Activated CD4-positive, CD25-positive, alpha-beta regulatory T cell treated with anti-CD3 and anti-CD28 coated beads, Interleukin-2, amount 50 U/mL, for 72 hours (primary cell): ENCODE measurements around the gene KCNIP1.

Experiments
- DNase-seq: peaks from one replicate; pipeline ENCODE4 v3.0.0; 2021

Gene KCNIP1

DNA sequence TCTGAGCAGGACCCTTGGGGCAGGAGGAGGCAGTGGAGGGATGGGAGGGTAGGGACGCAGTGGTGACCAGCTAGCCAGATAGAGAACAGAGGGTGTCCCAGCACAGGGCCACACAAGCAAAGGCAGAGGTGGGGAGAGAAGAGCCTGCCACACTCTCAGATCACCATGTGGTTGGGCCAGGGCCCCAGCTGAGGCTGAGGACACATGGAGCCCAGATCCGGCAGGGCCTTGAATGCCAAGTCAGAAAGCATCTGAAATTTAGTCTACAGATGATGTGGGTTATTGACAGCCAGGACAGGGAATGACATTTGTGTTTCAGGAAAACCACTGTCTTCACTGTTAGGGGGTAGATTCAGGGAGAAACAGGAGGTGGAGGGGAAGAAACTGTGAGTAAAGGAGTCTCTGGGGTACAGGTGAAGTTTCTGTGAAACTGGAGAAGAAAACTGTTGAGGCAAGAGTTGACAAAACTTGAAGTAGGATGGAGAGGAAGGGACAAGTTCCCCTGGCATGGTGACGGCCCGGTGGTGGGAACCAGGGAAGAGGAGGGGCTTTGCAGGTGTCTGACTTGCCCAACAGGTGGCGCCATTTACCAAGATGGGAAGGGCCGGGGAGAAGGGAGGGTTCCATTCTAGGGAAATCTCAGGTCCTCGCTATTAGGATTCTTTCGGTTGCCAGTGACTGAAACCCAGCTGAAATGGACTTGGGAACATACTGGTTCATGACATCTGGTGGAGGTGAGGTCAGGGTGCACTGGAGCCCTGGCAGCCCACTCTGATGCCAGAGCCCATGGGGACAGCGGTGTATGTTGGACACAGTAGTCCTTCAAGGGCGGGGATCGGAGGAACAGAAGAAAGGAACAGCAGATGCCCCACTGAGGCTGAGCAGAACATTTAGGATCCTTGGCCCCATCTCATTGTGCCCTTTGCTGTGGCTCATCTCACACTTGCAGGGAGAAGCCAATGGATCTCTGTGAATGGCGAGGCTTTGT, 100.1 kb downstream of the KCNIP1 start:
- DNase-seq, result peak; percentile 48

DNA sequence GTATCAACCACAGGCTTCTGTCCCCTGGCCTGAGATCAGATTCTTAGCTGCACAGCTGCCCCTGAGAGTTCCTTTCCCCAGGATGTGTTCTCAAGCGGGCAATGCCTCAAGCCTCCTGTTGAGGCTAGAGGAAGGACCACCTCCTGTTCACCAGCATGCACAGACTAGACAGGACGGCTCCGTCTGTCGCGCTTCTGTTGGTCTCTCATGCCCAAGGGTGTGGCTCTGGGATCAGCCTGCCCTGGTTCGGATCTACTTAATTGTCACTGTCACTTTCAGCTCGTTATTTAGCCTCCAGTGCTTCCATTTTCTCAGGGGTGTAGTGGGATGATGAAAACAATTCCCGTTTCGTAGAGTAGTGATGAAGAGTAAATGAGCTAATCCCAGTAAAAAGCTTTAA, 103.1 kb downstream of the KCNIP1 start:
- DNase-seq, result no peak

DNA sequence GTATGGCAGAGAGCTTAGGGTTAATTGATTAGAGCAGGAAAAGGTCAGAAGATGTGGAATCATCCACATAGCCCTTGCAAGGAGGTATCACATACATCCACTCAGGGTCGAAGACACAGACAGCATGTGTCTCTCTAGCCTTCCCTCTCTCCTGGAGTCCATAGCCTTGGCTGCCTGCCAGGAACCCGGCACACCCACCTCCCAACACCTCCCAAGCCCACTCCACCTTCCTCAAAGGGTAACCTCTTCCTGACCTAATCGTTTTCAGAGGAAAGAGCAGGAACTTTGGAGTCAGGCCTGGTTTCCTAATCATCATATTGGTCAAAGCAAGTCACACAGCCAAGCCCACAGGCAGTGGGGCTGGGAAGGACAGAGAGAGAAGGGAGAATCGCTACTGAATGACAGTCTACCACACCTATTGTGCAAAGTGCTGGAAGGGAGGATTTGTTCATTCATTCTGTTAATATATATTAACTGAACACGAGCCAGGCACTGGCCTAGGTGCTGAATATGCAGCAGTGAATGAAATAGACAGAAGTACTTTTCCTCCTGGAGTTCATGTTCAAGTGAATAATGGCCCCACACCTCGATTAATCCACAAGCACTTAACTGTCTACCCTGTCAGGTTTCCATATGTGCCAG, 107.8 kb downstream of the KCNIP1 start:
- no peak for DNase-seq

DNA sequence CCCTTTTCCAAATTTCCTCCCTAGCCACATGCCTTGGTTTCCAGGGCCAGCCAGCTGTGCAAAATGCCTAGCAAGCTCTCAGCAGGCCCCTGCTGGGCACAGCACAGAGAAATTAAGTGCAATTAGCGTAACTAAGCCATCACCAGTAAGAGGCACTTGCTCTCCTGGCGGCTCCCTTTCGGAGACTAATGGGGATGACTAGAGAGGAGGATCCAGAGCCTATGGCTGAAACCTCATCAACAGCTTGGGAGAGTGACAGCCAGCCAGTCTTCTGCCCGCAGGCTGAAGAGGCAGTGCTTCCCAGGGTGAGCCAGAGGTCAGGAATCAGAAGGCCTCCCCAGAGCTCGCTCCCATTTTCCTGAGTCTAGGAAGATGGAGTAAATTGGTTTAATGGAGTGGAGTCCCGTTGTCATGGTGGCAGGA, 108.4 kb downstream of the KCNIP1 start:
- DNase-seq, result no peak

DNA sequence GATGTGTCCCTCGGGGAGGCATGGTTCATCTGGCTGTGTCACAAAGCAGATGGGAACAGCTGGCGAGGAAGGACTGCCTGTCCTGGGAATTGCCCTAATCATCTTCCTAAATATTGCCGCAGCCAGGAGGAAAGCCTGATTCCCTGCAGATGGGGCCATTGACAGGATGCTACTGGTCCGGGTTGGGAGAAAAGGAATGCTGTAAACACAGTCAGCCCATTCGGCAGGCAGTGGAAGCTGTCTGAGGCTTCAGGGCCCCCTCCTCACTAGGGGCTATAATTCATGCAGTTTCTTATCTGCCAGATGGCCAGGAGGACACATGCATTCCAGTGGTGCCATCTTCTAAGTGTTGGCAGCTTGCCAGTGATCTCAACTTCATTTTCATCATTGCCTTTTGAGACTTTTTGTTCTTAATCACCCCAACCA, 110.3 kb downstream of the KCNIP1 start:
- no peak for DNase-seq

DNA sequence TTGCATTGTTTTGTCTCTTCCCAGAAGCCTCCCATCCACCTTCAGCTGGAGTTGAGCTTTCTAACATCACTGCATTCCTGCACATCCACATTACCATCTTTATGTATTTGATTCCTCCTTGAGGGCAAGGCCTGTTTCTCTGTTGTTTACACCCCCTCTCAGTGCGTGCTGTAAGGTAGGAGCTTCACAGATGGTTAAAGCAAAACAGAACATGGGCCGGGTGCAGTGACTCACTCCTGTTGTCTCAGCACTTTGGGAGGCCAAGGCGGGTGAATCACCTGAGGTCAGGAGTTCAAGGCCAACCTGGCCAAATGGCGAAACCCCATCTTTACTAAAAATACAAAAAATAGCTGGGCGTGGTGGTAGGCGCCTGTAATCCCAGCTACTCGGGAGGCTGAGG, 110.9 kb downstream of the KCNIP1 start:
- DNase-seq, result no peak

DNA sequence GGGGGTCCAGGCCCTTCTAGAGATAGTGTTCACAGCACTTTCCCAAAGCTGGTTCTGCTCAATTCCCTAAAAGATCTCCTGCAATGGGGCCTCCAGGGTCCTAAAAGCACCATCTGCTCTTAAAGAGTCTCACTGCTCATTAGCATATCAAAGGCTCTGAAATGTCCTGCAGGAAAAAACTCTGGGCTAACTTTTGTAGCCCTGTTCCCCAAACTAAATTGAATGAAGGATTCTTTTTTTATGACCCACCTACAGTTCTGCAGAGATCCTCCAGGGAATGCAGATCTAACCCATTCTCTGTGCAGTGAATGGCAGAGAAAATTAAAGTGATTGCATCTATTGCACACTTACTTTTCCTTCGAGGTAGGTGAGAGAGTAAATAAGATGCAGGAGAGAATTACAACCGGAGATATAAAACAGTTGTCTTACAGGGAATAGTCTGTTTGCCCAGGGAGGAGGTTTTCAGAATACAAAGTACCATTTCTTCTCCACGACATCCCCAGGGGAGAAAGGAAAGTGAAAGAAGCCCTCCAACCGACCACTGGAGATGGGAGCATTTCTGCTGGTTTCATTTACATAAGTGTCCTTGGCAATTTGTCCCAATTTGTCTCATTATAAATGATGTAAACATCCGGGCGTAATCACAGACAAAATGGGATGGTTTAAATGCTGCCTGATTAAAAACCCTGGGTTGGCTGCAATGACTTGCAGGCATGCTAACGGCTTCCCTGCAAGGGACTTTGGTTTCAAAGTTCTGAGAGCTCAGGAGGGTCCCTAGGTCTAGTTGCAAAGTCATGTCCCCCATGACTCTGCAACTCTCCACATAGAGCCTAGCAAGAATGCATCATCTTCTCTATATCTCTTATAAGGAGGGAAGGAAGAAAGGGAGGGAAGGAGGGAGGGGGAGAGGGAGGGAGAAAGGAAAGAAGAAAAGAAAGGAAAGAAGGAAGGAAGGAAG, 114.0 kb downstream of the KCNIP1 start:
- no peak for DNase-seq

DNA sequence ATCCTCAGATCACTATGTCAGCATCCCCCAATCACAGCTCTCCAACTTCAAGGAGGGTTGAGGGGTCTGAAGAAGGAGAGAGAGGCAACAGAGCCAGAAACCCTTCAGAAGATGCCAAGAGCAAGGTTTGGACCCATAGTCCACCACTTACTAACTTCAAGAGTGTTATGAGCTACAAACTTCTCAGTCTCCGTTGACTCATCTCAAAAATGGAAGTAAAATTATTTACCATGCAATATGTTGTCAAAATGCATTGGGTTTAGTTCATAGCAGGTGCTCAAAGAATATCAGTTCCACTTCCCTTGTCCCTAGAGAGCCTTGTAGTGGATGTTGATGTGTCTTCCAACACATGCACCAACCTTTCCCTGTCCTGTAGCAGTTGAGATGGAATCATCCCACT, 116.0 kb downstream of the KCNIP1 start:
- no peak for DNase-seq

DNA sequence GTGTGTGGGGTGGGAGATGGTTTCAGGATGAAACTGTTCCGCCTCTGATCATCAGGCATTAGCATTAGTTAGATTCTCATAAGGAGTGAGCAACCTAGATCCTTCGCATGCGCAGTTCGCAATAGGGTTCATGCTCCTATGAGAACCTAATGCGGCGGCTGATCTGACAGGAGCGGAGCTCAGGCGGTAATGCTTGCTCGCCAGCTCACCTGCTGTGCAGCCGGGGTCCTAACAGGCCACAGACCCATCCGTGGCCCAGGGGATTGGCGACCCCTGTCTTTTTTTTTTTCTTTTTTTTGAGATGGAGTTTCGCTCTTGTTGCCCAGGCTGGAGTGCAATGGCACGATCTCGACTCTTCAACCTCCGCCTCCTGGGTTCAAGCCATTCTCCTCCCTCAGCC, 119.1 kb downstream of the KCNIP1 start:
- no peak for DNase-seq

DNA sequence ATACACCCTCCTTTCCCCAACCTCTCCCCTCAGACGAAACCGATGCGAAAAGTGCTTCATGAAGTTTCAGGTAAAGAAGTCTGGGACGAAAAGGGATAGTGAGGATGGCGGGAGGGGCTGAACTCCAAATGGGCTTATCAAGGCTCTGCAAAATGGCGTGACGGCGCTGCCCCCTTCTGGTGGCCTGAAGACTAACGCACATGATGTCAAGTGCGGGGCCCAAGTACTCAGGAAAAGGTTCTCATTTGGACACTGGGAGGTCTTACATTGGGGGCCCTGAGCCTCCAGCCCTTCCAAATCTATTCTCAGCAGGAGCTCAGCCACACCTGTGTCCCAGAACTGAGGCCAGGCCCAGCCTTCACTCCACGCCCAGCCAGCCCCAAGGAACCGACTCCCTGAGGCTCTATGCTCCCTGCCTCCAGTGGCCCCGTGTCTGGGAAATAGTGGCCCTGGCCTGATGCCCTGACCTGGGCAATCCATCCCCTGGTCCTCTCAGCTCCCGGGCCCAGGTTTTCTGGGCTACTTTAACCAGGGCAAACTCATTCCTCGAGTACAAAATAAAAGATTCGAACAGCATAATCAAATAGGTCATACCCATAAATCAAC, 119.9 kb downstream of the KCNIP1 start:
- DNase-seq, result no peak

DNA sequence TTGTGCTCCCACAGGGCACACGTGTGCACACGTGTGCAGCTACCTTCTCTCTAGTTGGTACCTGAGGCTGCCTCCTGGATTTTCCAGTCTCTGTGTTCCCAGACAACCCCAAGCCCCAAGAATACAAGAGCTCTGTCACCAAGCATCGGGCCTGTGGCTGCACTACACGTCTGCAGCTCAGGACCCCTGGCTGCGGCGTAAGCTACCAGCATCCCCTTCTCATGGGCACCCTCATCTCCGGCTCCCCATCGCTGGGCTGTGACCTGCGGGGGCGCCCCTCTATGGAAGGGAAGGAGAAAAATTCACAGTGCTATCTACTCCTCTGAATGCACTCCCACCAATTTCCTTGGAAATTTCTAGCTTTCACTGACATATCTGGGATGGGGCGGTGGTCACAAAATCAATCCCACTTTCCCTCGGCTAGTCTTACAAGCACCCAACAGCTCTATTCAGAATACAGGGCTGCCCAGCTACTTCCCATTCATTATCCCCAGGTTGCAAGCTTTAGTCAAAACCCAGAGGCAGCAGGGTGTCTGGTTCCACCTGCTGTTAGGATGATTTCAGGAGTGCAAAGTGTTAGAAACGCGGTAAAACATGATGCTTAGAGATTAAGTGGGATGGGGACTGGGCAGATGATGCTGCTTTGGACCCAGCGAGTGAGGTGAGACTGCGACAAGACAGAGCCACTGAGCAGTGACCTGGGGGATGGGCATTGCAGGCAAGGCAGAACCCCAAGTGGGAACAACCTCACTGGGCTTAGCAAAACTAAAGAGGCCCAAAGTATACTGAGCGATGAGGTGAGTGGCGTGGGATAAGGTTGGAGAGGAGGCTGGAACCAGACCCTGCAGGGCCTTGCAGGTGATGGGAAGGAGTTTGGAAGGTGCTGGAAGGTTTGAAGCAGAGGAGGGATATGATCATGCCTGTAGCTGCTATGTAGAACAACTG, 121.7 kb downstream of the KCNIP1 start:
- DNase-seq, result no peak

DNA sequence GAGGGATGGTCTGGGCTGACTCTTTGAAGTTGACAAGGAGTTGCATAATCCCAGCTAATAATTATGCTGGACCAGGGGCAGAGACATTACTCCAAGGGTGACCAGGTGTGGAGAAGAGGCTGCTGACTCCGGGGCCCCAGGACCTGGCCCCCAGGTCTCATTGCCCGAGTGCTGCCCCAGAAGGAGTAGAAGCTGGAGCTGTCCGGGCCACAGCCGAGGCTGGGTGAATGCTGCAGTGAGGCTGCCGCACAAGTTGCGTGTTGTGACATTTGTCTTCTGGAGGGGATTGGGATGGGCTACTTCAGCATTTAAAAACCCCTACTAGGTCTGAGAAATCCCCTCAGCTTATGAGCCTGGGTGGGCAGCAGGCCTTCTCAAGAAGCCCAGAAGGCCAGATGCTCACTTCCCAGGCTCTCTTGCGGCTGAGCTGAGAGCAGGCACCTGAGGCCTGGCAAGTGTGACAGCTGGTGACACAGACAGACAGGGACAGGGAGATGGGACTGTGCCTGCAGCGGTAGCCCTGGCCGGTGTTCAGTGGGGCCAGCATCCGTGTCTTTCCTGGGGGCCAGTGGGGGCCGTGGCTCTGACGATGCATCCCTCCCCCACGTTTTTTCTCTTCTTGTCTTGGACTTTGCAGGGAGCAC, 122.8 kb downstream of the KCNIP1 start:
- DNase-seq, result no peak

DNA sequence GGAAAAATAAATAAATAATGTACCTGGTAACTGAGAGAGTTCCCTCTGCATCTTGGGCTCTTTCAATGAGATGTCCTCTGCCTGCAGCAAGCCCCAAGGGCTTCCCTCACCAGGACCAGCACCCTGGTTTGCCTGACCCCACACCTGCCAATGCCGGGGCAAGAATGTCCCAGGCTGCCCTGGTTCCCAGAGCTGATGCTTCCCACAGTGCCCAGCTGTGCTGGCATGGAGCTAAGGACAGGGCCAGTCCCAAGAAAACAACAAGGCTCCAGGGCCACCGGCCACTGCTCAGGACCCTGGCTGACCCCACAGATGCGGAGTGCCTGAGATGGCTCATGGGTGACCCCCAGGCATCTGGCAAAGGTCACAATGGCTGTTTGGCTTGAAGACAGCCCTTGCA, 123.5 kb downstream of the KCNIP1 start:
- no peak for DNase-seq

DNA sequence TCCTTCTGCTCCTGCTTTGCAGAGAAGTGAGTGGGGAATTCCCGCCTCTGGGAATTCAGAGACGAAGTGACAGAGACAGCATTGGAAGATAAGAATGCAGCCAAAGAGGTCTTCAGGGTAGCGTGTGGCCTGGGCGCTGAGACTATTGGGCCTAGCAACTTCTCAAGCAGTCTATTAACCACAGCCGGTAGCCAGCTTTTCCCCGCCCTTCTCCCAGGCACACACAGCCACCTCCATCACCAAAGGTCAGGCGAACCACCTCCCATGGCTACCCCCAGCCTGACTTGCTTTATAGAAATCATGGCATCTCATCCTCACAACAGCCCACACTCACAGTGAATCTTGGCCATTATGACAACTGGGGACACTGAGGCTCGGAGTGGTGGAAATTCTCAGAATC, 124.2 kb downstream of the KCNIP1 start:
- DNase-seq, result no peak

DNA sequence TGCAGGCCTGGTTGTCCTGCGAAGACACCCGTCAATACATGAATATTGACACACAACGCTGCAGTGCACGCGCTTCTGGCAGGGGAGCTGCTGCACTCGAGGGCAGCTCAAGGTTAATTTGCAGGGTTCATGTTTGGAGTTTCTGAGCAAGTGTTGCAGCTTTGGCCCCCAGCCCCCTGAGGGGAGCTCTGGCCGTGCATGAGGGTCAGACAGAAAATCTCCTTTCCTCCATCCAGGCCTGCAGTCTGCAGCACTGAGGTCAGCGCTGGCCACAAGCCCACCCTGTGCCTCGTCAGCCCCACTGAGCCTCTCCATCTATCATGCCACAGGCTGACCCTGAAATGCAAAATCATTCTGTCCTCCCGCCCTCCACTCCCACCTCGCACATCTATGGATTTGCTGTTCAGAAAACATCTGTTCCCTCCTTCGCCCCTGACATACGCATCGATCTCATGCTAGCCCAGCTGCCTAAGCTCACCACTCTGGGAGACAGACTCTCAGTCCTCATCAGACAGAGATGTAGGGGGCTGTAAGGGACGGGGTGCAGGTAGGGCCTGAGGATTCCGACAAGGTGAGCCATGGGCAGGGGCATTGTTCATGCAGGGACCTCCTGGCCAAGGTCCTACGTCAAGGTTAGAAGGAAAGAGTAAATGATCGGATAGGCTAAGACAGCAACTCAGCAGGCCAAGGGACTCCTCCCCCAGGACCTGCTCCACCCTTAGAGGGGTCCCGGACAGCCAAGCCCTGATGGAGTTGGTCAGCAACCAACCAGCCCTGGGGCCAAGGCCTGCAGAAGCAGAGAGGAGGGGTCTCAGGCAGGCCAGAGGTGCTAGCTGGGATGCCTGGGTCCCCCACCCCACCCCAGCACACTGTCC, 125.1 kb downstream of the KCNIP1 start:
- no peak for DNase-seq

DNA sequence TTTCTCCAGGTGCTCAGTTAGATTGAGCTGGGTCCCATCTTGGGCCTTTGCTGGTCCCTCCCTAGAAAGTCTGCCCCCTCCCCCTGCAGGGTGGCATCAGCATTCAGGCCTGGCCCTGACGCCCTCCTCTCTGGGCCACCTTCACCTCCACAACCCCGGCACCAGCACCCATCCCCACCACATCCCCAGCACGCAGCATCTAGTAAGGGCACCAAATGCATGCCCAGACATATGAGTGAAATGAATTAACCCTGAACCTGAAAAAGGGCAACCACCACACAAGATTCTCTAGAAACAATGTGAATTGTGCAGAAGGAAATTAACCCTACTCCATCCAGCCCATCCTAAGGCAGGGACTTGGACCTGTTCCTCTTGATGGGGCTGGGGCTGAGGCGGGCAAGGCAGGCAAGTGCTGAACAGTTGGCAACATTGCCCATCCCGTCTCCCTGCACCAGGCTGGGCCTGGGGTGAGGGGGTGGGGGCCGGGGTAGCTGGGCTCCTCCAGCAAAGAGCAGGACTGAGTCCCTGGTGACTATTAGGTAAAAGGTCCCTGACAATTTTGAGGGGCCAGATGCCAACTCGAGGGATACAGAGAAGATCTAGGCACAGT, 125.9 kb downstream of the KCNIP1 start:
- no peak for DNase-seq

DNA sequence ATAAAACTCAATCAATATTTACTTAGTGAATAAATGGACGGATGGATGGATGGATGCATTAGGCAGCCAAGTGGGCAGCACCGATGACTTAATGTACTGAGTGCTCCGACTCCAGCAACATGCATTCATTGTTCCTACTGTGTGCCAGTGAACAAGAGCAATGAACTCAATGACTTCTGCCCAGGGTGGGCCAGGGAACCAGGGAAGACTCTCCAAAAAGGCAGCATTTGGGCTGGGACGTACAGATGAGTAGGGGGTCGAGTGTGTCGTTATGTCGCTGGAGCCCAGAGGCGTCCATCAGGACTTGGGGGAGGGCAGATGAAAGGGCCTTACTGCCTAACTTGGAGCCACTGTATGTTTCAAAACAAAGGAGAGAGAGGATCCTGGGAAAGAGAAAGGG, 126.4 kb downstream of the KCNIP1 start:
- DNase-seq, result no peak

DNA sequence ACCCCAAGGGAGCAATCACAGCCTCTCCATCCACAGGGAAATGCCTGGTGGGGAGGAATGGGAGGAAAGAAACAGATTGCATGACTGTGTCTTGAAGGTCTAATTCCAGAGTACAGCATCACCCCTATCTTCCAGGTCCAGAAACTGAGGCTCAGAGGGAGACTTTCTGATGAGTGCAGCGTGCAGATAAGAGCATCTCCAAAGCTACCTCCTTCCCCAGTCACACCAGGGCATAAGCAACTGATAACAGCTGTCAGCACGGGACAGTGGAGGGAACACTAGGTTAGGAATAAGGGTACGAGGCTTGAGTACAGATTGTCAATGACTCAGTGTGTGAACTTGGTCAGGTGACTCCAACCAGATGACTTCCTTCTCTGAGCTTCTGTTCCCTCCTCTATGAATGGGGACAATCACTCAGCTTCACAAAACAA, 126.9 kb downstream of the KCNIP1 start:
- DNase-seq, result no peak

DNA sequence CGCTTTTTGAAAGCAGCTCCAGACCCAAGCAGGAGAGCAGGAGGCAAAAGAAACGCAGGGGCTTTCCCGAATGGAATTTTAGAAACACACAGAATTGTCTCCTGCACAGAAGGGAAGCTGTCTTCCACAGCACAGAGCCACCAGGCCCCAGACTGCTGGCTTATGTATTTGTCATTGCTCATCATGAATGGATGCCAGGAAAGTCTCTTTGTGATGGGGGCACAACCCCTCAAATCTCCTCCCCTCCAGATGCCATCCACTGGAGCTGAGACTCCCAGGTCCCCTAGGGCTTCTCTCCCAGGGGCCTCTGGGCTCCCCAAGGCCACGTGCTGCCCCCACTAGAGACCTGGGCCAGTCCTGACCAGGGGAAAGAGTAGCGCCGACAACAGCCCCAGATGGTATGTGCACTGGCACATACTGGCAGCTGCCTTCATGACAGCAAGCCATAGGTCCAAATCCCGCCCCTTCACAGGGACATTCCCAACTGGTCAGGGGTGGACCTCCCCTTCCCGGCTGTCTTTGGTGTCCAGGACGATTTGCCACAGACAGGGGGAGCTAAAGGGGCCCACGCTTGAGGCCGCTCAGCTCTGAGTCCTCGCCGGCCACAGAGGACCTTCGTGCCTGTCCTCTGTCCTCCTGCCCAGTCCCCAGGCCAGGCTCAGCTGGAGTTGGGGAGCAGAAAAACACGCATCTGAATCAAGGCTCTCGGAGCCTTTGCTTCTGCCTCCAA, 127.8 kb downstream of the KCNIP1 start:
- DNase-seq, result no peak
